ENCODE measurements around the gene RUBCNL. TPM values are rescaled to one million over a fixed set of nuclear protein-coding genes. Genes with fewer than 3 reads are reported as not detected.
A peak's percentile ranks its signal among the peaks of the same experiment; 100 is the strongest.

RUBCNL gene
- total RNA-seq, 1 donor from 2014 or later, result 3.5 TPM

GRCh38 chr13:46354156-46355087, 32.6 kb downstream of the RUBCNL start:
- H3K9me3 ChIP-seq, result no peaks in the 10 kb centered on the region
- no peak for DNase-seq
- intact Hi-C loops (cut with DNase I), result no loop called here
- no peak for TF ChIP-seq CTCF (IDR thresholded peaks at IDR 0.05)
- peak; percentile 74 to 81 for ATAC-seq
- no peaks in the 10 kb centered on the region for H3K36me3 ChIP-seq
- no peaks in the 10 kb centered on the region for H3K27me3 ChIP-seq (ENCODE audit: low read depth)
- H3K4me1 ChIP-seq, result no peaks in the 10 kb centered on the region
- H3K27ac ChIP-seq, result peak overlapping the region; percentile 14
- no peak overlapping the region for H3K4me3 ChIP-seq

- Histone ChIP-seq H3K27ac (peak overlapping the region; percentile 58), H3K36me3 (no peaks in the 10 kb centered on the region), H3K4me3 (no peak overlapping the region), H3K4me1 (no peaks in the 10 kb centered on the region), H3K9me3 (no peaks in the 10 kb centered on the region), H3K27me3 (ENCODE audit: low read depth) (no peaks in the 10 kb centered on the region)
- intact Hi-C loops (cut with DNase I), result no loop called here
- TF ChIP-seq CTCF (IDR thresholded peaks at IDR 0.05), result no peak
- peak; percentile 67 to 72 for ATAC-seq
- peak; percentile 60 for DNase-seq
Observed at GRCh38 chr13:46352805-46353204, 34.2 kb downstream of the RUBCNL start.

- DNase-seq (no peak), ATAC-seq (no peak)
- Histone ChIP-seq H3K4me1 (no peaks in the 10 kb centered on the region), H3K36me3 (no peaks in the 10 kb centered on the region), H3K27me3 (ENCODE audit: low read depth) (no peaks in the 10 kb centered on the region), H3K9me3 (no peaks in the 10 kb centered on the region), H3K4me3 (no peak overlapping the region), H3K27ac (no peak overlapping the region)
- intact Hi-C loops (cut with DNase I), result no loop called here
- TF ChIP-seq CTCF (IDR thresholded peaks at IDR 0.05), result no peak
Observed at GRCh38 chr13:46350003-46350402, 37.0 kb downstream of the RUBCNL start.

DNA sequence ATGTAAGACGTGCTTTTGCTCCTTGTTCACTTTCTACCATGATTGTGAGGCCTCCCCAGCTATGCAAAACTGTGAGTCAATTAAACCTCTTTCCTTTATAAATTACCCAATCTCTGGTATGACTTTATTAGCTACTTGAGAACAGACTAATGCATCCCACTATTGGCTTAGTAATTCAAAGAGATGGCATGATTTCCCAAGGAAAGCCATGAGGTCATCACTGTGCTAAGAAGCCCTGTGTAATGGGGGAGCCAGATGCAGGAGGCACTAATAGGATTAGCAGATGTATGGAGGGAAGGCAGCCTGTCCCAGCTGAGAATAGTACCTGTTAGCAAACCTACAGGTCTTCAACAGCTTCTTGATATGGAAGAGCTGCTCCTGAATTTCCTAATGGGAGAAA, 38.1 kb downstream of the RUBCNL start:
- no peaks in the 10 kb centered on the region for H3K4me1 ChIP-seq
- intact Hi-C loops (cut with DNase I), result no loop called here
- no peaks in the 10 kb centered on the region for H3K9me3 ChIP-seq
- DNase-seq (no peak), ATAC-seq (no peak)
- H3K4me3 ChIP-seq, result no peak overlapping the region
- H3K36me3 ChIP-seq, result no peaks in the 10 kb centered on the region
- H3K27ac ChIP-seq, result no peak overlapping the region
- no peaks in the 10 kb centered on the region for H3K27me3 ChIP-seq (ENCODE audit: low read depth)
- TF ChIP-seq CTCF (IDR thresholded peaks at IDR 0.05), result no peak

DNA sequence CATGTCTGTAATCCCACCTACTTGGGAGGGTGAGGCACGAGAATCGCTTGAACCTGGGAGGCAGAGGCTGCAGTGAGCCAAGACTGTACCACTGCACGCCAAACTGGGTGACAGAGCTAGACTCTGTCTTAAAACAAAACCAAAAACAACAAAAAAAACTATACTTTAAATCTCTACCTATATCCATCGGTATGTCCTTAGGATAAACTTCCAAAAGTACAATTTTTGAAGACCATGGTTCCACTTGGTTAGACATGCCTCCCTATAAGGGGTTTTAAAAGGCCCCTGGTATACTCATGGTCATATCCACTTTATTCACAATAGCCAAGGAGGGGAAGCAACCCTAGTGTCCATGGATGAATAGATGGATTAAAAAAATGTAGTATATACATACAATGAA, 39.8 kb downstream of the RUBCNL start:
- Histone ChIP-seq H3K27me3 (ENCODE audit: low read depth) (no peaks in the 10 kb centered on the region), H3K4me3 (no peak overlapping the region), H3K27ac (no peak overlapping the region), H3K36me3 (no peaks in the 10 kb centered on the region), H3K9me3 (no peaks in the 10 kb centered on the region), H3K4me1 (no peaks in the 10 kb centered on the region)
- no peak for TF ChIP-seq CTCF (IDR thresholded peaks at IDR 0.05)
- DNase-seq (no peak), ATAC-seq (no peak)
- intact Hi-C loops (cut with DNase I), result no loop called here

Measured in lower lobe of right lung (tissue), 2 donors.